Colonic mucosa (tissue), 4 donors: ENCODE data around the gene PDK2. TPM values are rescaled to one million over a fixed set of nuclear protein-coding genes. Genes with fewer than 3 reads are reported as not detected.
"Not testable (repeated sequence)": the region's sequence is repeated elsewhere in the genome, so short reads cannot be mapped to it uniquely, and the experiment has no call there.

Experiments
- DNase-seq: peaks from one replicate; pipeline ENCODE4 v3.0.0-alpha.2; 2020
- H3K27ac ChIP-seq: fragments of 200-600 bp; one replicate; pipeline ENCODE4 v1.8.0; 2021
- H3K27me3 ChIP-seq: fragments of 200-600 bp; one replicate; pipeline ENCODE4 v1.8.0; 2021
- H3K36me3 ChIP-seq: fragments of 200-600 bp; one replicate; pipeline ENCODE4 v1.8.0; 2021
- H3K4me1 ChIP-seq: fragments of 200-600 bp; one replicate; pipeline ENCODE4 v1.8.0; 2021; ENCODE audit warnings: mild to moderate bottlenecking
- H3K4me3 ChIP-seq: fragments of 200-600 bp; one replicate; pipeline ENCODE4 v1.8.0; 2021
- H3K9ac ChIP-seq, 2 donors: one replicate each; pipeline ENCODE4 v1.7.0; 2013; ENCODE audit warnings: control low read depth in 2 of 2, low read depth in 2 of 2, low read length in 2 of 2
- H3K9me3 ChIP-seq: fragments of 200-600 bp; one replicate; pipeline ENCODE4 v1.8.0; 2021
- intact Hi-C: fragments of 100-400 bp; cut with DNase I; formaldehyde crosslinking; loops from one replicate; pipeline ENCODE4 v1.14.1; 2022
- total RNA-seq, 2 donors: library from RNA; stranded (reverse); fragmentation: NEBNext Ultra II Directional in 1 of 2; extraction: Animal tissue kit (Norgen Biotek cat#: 25700) in 1 of 2; gene quantifications; one replicate each; pipeline ENCODE4 v1.2.1, GENCODE V29; 2021
- TF ChIP-seq, protein P1 (sequence below): fragments of 200-600 bp; IDR thresholded peaks from one replicate; pipeline ENCODE4 v1.8.0; 2022; ENCODE audit warnings: antibody characterized with exemption, mild to moderate bottlenecking
- donor health status: healthy.
- donor health status: DM: no; HTN: no; CAD: no.
- donor health status: DM: no; HTN: no; CAD: no.

PDK2 gene
- total RNA-seq, 2 donors from 2014 or later, result 48.8 to 56.4 TPM

DNA sequence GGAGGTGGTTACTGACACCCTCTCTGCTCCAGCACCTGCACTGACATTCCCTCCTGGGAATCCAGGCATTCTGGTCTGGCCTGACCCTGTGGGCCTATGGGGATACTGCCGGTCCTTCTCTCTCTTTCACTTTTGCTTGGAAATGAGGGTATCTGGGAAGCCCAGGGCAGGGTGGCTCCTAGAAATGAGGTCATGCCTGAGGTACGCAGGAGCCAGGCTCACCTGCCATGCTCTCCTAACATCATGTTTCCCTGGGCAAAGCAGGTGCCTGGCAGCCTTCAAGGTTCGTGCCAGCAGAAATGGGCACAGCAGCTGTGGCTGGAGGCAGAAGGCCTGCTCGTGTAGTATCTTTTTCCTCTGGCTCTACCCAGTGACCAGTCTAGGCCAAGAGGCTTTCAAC lies 35.9 kb upstream of the PDK2 start:
- Histone ChIP-seq H3K4me1 (peaks cover 37% of the 10 kb centered on the region), H3K9me3 (no peaks in the 10 kb centered on the region), H3K27me3 (no peaks in the 10 kb centered on the region), H3K27ac (peak overlapping the region; percentile 41), H3K9ac (peak overlapping the region in 1 of 2 donors; percentile 75), H3K36me3 (no peaks in the 10 kb centered on the region), H3K4me3 (no peak overlapping the region)
- TF ChIP-seq, protein P1, sequence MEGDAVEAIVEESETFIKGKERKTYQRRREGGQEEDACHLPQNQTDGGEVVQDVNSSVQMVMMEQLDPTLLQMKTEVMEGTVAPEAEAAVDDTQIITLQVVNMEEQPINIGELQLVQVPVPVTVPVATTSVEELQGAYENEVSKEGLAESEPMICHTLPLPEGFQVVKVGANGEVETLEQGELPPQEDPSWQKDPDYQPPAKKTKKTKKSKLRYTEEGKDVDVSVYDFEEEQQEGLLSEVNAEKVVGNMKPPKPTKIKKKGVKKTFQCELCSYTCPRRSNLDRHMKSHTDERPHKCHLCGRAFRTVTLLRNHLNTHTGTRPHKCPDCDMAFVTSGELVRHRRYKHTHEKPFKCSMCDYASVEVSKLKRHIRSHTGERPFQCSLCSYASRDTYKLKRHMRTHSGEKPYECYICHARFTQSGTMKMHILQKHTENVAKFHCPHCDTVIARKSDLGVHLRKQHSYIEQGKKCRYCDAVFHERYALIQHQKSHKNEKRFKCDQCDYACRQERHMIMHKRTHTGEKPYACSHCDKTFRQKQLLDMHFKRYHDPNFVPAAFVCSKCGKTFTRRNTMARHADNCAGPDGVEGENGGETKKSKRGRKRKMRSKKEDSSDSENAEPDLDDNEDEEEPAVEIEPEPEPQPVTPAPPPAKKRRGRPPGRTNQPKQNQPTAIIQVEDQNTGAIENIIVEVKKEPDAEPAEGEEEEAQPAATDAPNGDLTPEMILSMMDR, result no peak
- intact Hi-C loops, result no loop called here
- DNase-seq, result no peak

DNA sequence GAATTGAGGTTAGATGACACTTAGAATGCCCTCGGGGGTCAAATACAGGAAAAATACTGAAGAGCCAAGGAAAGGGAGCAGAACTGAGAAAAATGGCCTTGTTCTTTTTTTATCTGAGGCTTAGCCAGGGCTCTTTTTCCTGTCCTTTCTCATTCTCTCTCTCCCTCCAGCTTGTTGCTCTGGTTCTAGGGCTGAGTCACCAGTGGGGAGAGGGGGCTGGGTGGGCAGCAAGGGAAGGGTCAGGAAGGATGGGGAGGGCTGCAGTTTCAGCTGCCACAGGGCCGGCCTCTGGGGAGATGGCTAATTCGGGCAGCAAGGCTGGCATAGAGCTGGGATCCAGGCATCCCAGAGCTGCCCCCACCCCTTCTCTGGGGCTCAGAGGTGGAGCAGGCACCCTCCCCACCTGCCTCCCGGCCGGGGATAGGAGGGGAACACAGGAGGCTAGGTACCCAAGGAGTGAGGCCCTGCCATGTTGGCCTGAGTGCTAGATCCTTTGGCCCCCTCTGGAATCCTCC lies 35.3 kb upstream of the PDK2 start:
- Histone ChIP-seq H3K27me3 (no peaks in the 10 kb centered on the region), H3K4me1 (peaks cover 37% of the 10 kb centered on the region), H3K36me3 (no peaks in the 10 kb centered on the region), H3K27ac (peak overlapping the region; percentile 41), H3K9me3 (no peaks in the 10 kb centered on the region), H3K9ac (peak overlapping the region in 1 of 2 donors; percentile 75), H3K4me3 (no peak overlapping the region)
- TF ChIP-seq, protein P1, result no peak
- intact Hi-C loops, result no loop called here
- DNase-seq, result no peak

GRCh38 chr17:50060951-50061712 lies 34.0 kb upstream of the PDK2 start:
- intact Hi-C loops, result no loop called here
- TF ChIP-seq, protein P1, result no peak
- DNase-seq, result peak; percentile 68
- Histone ChIP-seq H3K36me3 (no peaks in the 10 kb centered on the region), H3K9me3 (no peaks in the 10 kb centered on the region), H3K4me3 (no peak overlapping the region), H3K9ac (peak overlapping the region in 1 of 2 donors; percentile 75), H3K27me3 (no peaks in the 10 kb centered on the region), H3K4me1 (peaks cover 37% of the 10 kb centered on the region), H3K27ac (peak overlapping the region; percentile 56)

DNA sequence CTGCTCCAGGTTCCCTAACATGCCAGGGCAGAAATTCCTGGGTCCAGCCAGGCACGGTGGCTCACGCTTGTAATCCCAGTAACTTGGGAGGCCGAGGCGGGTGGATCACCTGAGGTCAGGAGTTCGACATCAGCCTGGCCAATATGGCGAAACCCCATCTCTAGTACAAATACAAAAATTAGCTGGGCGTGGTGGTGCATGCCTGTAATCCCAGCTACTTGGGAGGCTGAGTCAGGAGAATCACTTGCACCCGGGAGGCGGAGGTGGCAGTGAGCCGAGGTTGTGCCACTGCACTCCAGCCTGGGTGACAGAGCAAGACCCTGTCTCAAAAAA lies 33.5 kb upstream of the PDK2 start:
- peak overlapping the region in 1 of 2 donors; percentile 75 for H3K9ac ChIP-seq
- DNase-seq, result not testable (repeated sequence)
- peaks cover 37% of the 10 kb centered on the region for H3K4me1 ChIP-seq

DNA sequence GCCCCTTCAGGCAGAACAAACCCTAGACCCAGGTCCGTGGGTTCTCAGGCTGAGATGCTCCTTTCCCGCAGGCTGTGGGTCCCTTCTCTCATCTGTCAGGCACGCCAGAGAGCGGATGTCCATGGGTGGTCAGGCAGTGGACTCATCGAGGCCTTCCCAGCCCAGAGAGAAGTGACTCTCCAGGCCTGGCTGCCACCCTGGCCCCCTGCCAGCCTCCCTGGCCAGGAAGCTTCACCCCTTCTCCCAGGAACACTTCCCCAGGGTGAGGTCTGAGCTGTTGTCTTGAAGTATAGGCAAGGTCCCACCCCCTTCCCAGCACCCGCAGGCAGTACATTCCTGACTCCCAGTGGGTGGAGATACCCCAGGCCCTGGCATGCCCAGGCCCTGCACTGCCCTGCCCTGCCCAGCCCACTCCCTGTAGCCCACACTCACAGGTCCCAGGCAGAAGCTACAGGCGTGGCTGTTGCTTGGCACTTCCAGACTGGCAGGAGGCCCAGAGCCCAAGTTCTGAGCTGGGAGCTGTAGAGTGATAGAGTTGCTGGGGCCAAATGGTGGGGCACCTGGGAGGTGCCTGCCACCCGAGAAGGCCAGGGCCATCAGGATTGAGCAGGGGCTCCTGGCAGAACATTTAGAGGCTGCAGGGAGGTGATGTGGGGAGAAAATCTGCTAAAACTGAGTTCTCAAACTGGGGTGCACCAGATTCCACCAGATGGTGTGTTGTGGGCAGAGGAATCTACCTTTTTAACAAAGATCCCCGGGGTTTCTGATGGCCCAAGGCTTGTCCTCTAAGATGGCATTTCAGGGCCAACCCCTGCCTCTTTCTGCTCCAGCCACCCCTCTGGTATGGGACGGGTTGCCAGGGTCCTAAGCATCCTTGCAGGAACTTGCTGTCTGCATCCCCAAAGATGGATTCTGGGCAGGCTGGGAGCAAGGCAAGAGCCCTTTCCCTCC lies 32.6 kb upstream of the PDK2 start:
- peak overlapping the region; percentile 56 for H3K27ac ChIP-seq
- intact Hi-C loops, result no loop called here
- no peaks in the 10 kb centered on the region for H3K27me3 ChIP-seq
- no peaks in the 10 kb centered on the region for H3K9me3 ChIP-seq
- H3K4me3 ChIP-seq, result no peak overlapping the region
- peaks cover 2% of the 10 kb centered on the region for H3K36me3 ChIP-seq
- peaks cover 37% of the 10 kb centered on the region for H3K4me1 ChIP-seq
- peak; percentile 90 for DNase-seq
- peak overlapping the region in 1 of 2 donors; percentile 82 for H3K9ac ChIP-seq
- TF ChIP-seq, protein P1, result no peak

More for the DNA sequence above, 33.5 kb upstream of the PDK2 start:
- H3K9me3 ChIP-seq, H3K27me3 ChIP-seq, H3K4me3 ChIP-seq, H3K36me3 ChIP-seq, intact Hi-C loops: not testable (repeated sequence)
- H3K27ac ChIP-seq, result peak overlapping the region; percentile 56
